Measurements from ENCODE around the gene ZBTB20.
"Not testable (repeated sequence)": the region's sequence is repeated elsewhere in the genome, so short reads cannot be mapped to it uniquely, and the experiment has no call there.

The ZBTB20 gene

DNA sequence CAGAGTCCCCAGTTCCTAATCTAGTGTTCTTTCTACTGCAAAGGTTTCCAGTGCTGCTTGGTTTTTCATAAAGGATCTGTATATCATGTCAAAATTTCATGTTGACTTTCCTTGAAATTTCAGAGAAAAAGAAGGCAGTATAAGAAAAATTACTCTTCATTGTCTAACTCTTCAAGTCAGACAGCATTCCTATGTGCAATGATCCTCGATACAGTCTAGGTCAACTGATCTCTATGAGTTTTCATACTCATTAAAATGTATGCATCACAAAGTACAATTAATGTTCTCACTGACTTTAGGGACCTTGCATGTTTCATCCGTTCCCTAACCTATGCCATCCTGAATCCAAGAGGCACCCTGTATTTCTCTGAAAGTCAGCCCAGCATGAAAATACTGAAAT, 317.3 kb downstream of the ZBTB20 start:
- no peaks in the 10 kb centered on the region for H3K36me3 ChIP-seq (ENCODE audit: control insufficient read depth, insufficient read depth, low read length)
- no peaks in the 10 kb centered on the region for H3K4me1 ChIP-seq (ENCODE audit: control insufficient read depth, insufficient read depth, low read length)
- 91 to 93% methylated on average over 2 of the region's 2 CpGs for WGBS, 2 experiments
- no peaks in the 10 kb centered on the region for H3K27me3 ChIP-seq (ENCODE audit: control insufficient read depth, insufficient read depth, low read length, poor library complexity, severe bottlenecking)
- H3K27ac ChIP-seq (ENCODE audit: insufficient read depth, low read depth, low read length, poor library complexity, severe bottlenecking), result no peak overlapping the region
- H3K9me3 ChIP-seq (ENCODE audit: control insufficient read depth, low read length), result no peaks in the 10 kb centered on the region
- H3K4me3 ChIP-seq (ENCODE audit: insufficient read depth, low read depth, low read length), result no peak overlapping the region

DNA sequence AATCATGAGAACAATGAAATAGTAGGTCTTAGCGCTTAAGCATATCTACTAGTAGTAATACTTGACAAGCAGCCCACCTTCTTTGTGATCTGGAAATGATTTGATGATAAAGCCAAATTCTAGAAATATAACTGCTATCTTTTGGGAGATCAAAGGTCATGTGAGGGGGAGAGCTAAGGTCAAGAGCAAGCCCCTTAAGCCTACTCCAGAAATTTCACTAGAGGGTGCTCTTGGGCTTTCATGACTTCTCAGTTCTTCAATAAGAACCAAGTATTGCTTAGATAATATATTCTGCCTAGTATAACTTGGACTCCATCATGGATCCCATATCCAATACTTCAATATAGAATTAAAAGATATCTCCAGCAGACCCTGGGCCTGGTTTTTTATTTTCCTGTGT, 319.6 kb downstream of the ZBTB20 start:
- Histone ChIP-seq H3K4me3 (ENCODE audit: insufficient read depth, low read depth, low read length) (no peak overlapping the region), H3K27ac (ENCODE audit: insufficient read depth, low read depth, low read length, poor library complexity, severe bottlenecking) (no peak overlapping the region), H3K27me3 (ENCODE audit: control insufficient read depth, insufficient read depth, low read length, poor library complexity, severe bottlenecking) (no peaks in the 10 kb centered on the region), H3K9me3 (ENCODE audit: control insufficient read depth, low read length) (no peaks in the 10 kb centered on the region), H3K4me1 (ENCODE audit: control insufficient read depth, insufficient read depth, low read length) (no peaks in the 10 kb centered on the region), H3K36me3 (ENCODE audit: control insufficient read depth, insufficient read depth, low read length) (no peaks in the 10 kb centered on the region)
- 95% methylated on average over 1 of the region's 1 CpG; no CpG with 5 or more reads in 1 of the 2 experiments for WGBS, 2 experiments

DNA sequence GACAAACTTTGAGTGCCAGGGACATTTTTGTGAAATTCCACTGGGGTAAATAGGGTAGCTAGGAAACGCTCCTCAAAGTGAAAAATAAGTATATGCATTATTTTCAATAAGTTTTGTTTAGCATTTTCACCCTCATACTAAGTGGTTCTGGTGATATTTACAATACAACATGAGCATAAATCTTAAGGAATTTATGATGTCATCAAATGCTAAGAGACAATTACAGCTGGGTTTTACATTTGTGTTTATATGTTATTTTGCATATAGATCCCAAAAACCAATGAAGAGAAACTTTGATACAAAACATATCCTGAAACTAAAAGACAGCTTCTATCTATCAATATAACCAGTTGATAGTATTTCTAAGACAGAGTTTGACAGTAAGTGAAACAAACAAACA, 323.1 kb downstream of the ZBTB20 start:
- WGBS, 2 experiments, result no CpG with 5 or more reads among the region's 1 CpG
- Histone ChIP-seq H3K27me3 (ENCODE audit: control insufficient read depth, insufficient read depth, low read length, poor library complexity, severe bottlenecking) (no peaks in the 10 kb centered on the region), H3K27ac (ENCODE audit: insufficient read depth, low read depth, low read length, poor library complexity, severe bottlenecking) (no peak overlapping the region), H3K9me3 (ENCODE audit: control insufficient read depth, low read length) (no peaks in the 10 kb centered on the region), H3K4me3 (ENCODE audit: insufficient read depth, low read depth, low read length) (no peak overlapping the region), H3K4me1 (ENCODE audit: control insufficient read depth, insufficient read depth, low read length) (no peaks in the 10 kb centered on the region), H3K36me3 (ENCODE audit: control insufficient read depth, insufficient read depth, low read length) (no peaks in the 10 kb centered on the region)

DNA sequence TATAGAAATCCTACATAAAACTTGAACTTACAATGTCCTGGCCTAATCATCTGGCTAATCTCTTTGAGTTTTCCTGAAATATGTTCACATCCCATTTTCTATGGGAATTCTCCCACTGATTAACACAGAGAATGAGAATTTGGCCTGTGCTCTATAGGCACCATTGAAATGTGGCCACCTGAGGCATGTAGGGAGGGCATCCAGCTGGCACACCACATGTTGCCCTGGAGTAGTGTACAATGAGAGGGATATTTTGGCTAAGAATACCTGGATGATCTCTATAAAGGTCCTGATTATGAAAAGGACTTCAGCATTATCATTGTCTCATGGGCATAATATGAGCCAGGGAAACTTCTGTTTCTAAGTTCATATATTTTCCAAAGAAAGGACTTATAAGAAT, 324.0 kb downstream of the ZBTB20 start:
- H3K36me3 ChIP-seq (ENCODE audit: control insufficient read depth, insufficient read depth, low read length), result no peaks in the 10 kb centered on the region
- H3K9me3 ChIP-seq (ENCODE audit: control insufficient read depth, low read length), result no peaks in the 10 kb centered on the region
- H3K27me3 ChIP-seq (ENCODE audit: control insufficient read depth, insufficient read depth, low read length, poor library complexity, severe bottlenecking), result no peaks in the 10 kb centered on the region
- no peak overlapping the region for H3K27ac ChIP-seq (ENCODE audit: insufficient read depth, low read depth, low read length, poor library complexity, severe bottlenecking)
- H3K4me3 ChIP-seq (ENCODE audit: insufficient read depth, low read depth, low read length), result no peak overlapping the region
- no peaks in the 10 kb centered on the region for H3K4me1 ChIP-seq (ENCODE audit: control insufficient read depth, insufficient read depth, low read length)

DNA sequence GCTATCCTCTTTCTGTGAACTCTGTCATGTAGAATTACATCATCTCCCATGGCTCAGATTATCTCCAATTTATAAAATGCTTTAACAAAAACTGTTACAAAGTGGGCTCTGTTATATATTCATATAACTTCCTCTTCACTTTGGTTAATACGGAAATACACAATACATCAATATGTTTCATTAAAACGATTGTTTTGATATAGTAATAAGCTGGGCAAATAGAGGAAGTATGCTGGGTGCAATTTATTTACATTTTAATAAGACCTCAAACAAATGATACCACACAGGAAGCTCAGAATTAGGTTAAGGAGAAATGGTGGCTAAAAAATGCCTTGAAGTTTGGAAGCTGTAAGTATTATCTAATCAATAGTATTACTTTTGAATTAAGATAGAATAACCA, 331.0 kb downstream of the ZBTB20 start:
- Histone ChIP-seq H3K27ac (ENCODE audit: insufficient read depth, low read depth, low read length, poor library complexity, severe bottlenecking) (no peak overlapping the region), H3K9me3 (ENCODE audit: control insufficient read depth, low read length) (no peaks in the 10 kb centered on the region), H3K27me3 (ENCODE audit: control insufficient read depth, insufficient read depth, low read length, poor library complexity, severe bottlenecking) (no peaks in the 10 kb centered on the region), H3K4me1 (ENCODE audit: control insufficient read depth, insufficient read depth, low read length) (no peaks in the 10 kb centered on the region), H3K4me3 (ENCODE audit: insufficient read depth, low read depth, low read length) (no peak overlapping the region), H3K36me3 (ENCODE audit: control insufficient read depth, insufficient read depth, low read length) (no peaks in the 10 kb centered on the region)
- no CpG with 5 or more reads among the region's 2 CpGs for WGBS, 2 experiments

DNA sequence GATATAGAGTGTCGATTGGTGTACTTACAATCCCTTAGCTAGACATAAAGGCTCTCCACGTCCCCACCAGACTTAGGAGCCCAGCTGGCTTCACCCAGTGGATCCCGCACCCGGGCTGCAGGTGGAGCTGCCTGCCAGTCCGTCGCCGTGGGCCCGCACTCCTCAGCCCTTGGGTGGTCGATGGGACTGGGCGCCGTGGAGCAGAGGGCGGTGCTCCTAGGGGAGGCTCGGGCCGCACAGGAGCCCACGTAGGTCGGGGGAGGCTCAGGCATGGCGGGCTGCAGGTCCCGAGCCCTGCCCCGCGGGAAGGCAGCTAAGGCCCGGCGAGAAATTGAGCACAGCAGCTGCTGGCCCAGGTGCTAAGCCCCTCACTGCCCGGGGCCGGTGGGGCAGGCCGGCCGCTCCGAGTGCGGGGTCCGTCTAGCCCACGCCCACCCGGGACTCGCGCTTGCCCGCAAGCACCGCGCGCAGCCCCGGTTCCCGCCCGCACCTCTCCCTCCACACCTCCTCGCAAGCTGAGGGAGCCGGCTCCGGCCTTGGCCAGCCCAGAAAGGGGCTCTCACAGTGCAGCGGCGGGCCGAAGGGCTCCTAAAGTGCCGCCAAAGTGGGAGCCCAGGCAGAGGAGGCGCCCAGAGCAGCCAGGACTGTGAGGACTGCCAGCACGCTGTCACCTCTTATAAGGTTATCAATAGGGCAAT, 334.4 kb downstream of the ZBTB20 start:
- not testable (repeated sequence) for H3K27ac ChIP-seq (ENCODE audit: insufficient read depth, low read depth, low read length, poor library complexity, severe bottlenecking); H3K4me1 ChIP-seq (ENCODE audit: control insufficient read depth, insufficient read depth, low read length); H3K4me3 ChIP-seq (ENCODE audit: insufficient read depth, low read depth, low read length); H3K36me3 ChIP-seq (ENCODE audit: control insufficient read depth, insufficient read depth, low read length); H3K9me3 ChIP-seq (ENCODE audit: control insufficient read depth, low read length); H3K27me3 ChIP-seq (ENCODE audit: control insufficient read depth, insufficient read depth, low read length, poor library complexity, severe bottlenecking)
- WGBS, 2 experiments, result 96 to 97% methylated on average over 49 of the region's 49 CpGs

DNA sequence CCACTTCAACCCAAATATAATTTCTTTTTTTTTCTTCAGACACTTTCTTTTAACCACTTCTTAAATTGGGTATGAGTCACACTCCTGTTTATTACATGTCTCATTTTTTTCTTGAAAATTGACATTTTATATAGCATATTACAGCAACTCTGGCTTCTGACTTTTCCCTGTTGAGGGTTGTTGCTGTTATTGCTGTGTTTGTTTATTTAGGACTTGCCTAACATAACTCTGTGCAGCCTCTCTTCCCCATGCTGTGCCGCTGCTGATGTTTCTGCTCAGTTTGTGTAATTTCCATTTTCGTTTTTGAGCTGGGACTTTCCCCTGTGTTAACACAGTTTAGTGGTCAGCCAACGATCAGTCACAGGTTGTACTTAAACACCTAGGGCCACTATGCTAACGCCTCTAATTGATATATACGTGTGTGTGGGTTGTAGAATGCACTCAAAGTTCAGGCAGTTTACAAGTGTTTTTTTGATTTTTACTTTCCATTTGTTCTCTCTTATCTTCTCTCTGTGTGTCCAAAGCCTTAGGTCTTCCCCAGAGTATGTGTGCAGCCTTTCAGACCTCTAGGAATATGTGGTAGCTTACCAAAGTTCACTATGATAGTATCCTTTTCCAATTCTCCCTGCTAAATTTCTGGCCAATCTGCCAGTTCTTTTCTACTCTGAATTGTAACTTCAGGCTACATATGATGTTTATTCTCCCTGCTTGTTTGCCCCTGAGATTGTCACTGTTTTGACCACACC, 337.2 kb downstream of the ZBTB20 start:
- H3K4me1 ChIP-seq (ENCODE audit: control insufficient read depth, insufficient read depth, low read length), result peaks cover 5% of the 10 kb centered on the region
- no peak overlapping the region for H3K27ac ChIP-seq (ENCODE audit: insufficient read depth, low read depth, low read length, poor library complexity, severe bottlenecking)
- H3K4me3 ChIP-seq (ENCODE audit: insufficient read depth, low read depth, low read length), result no peak overlapping the region
- 86 to 94% methylated on average over 5 of the region's 5 CpGs for WGBS, 2 experiments
- H3K9me3 ChIP-seq (ENCODE audit: control insufficient read depth, low read length), result no peaks in the 10 kb centered on the region
- H3K27me3 ChIP-seq (ENCODE audit: control insufficient read depth, insufficient read depth, low read length, poor library complexity, severe bottlenecking), result no peaks in the 10 kb centered on the region
- H3K36me3 ChIP-seq (ENCODE audit: control insufficient read depth, insufficient read depth, low read length), result no peaks in the 10 kb centered on the region

DNA sequence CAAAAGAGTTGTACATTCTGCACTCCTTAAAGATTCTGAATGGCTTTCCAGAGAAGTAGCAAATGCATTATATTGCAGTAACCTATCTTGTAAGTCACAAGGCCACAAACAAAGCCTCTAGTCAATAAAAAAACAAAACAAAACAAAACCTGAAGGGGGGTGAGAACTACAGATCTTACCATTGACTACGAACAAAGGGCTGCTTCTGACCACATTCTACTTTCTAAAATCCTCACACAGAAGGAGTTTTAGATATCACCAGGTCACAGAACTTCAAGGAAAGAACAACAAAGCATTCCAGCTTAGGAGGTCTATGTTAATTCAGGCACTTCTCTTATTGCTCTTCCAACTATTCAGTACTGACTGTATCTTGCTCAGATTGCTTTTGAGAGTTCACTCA, 343.0 kb downstream of the ZBTB20 start:
- Histone ChIP-seq H3K36me3 (ENCODE audit: control insufficient read depth, insufficient read depth, low read length) (no peaks in the 10 kb centered on the region), H3K4me1 (ENCODE audit: control insufficient read depth, insufficient read depth, low read length) (peaks cover 14% of the 10 kb centered on the region), H3K27me3 (ENCODE audit: control insufficient read depth, insufficient read depth, low read length, poor library complexity, severe bottlenecking) (no peaks in the 10 kb centered on the region), H3K4me3 (ENCODE audit: insufficient read depth, low read depth, low read length) (no peak overlapping the region), H3K9me3 (ENCODE audit: control insufficient read depth, low read length) (no peaks in the 10 kb centered on the region), H3K27ac (ENCODE audit: insufficient read depth, low read depth, low read length, poor library complexity, severe bottlenecking) (no peak overlapping the region)
- whole genome bisulfite sequencing, 2 experiments, result 39 to 48% methylated on average over 1 of the region's 1 CpG

DNA sequence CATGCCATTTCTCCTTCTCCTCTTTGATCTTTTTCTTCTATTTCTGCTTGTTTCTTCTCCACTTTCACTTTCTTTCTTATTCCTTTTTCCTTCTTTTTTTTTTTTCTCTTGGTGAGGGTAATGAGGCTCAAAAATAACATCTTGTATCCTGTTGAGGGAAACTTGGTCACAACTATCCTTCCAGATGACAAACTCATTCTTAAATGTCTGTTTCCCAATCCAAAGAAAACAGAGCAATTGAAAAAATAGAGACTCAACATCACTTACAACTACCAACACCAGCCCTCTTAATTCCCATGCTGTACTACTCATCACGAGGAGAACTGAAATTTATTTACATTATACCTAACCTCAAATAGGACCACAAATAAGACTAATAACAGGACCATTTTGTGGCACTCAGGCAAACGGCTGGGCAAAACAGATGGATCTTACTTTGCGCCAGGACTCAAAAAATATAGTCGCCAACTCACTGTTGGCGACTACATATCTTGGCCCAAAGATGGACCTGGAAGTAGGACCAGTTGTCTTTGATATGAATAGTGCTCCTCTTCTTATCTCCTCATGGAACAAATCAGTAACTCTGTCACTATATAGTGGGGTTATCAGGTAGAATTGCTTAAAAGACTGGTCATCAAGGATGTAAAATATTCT, 343.9 kb downstream of the ZBTB20 start:
- Histone ChIP-seq H3K27me3 (ENCODE audit: control insufficient read depth, insufficient read depth, low read length, poor library complexity, severe bottlenecking) (no peaks in the 10 kb centered on the region), H3K36me3 (ENCODE audit: control insufficient read depth, insufficient read depth, low read length) (no peaks in the 10 kb centered on the region), H3K9me3 (ENCODE audit: control insufficient read depth, low read length) (no peaks in the 10 kb centered on the region), H3K4me3 (ENCODE audit: insufficient read depth, low read depth, low read length) (no peak overlapping the region), H3K27ac (ENCODE audit: insufficient read depth, low read depth, low read length, poor library complexity, severe bottlenecking) (no peak overlapping the region), H3K4me1 (ENCODE audit: control insufficient read depth, insufficient read depth, low read length) (peaks cover 14% of the 10 kb centered on the region)
- 93 to 97% methylated on average over 5 of the region's 5 CpGs for WGBS, 2 experiments

DNA sequence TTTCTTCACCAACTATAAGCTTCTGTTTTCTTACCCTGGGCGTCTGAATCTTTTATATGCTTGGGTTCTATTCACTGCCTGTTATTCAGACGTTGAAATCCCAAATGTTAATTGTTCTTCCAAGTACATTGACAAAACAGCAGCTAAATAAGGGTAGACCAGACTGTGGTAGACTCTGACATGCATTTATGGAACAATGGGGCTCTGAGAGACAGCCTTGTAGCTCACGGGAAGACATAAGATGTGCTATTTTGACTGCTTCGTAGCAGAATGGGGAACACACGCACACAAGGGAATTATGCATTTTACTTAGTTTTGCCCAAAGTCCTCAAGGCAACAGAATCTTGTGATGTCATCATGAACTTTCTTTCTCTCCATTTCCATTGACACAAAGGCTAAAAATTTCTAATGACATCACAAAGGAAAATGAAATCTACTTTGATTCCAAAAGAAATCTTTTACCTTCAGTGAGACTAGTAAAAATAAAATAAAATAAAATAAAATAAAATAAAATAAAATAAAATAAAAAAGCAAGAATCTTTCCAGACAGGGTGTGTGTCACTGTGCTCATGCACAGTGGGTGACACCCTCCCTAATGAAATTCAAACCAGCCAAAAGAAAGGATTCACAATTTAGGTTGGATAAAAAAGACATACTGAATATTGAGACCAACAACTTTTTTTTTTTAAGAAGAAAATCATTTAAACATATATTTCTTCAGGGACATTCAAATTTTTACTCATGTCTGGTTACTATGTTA, 346.6 kb downstream of the ZBTB20 start:
- Histone ChIP-seq H3K36me3 (ENCODE audit: control insufficient read depth, insufficient read depth, low read length) (no peaks in the 10 kb centered on the region), H3K4me1 (ENCODE audit: control insufficient read depth, insufficient read depth, low read length) (peaks cover 9% of the 10 kb centered on the region), H3K4me3 (ENCODE audit: insufficient read depth, low read depth, low read length) (no peak overlapping the region), H3K27me3 (ENCODE audit: control insufficient read depth, insufficient read depth, low read length, poor library complexity, severe bottlenecking) (no peaks in the 10 kb centered on the region), H3K27ac (ENCODE audit: insufficient read depth, low read depth, low read length, poor library complexity, severe bottlenecking) (no peak overlapping the region), H3K9me3 (ENCODE audit: control insufficient read depth, low read length) (no peaks in the 10 kb centered on the region)
- WGBS, 2 experiments, result 76% methylated on average over 5 of the region's 5 CpGs
